ENCODE measurements around the gene LMTK3. TPM values are rescaled to one million over a fixed set of nuclear protein-coding genes. Genes with fewer than 3 reads are reported as not detected.

Gene LMTK3
- total RNA-seq, 1 donor from 2014 or later = 0.02 TPM

DNA sequence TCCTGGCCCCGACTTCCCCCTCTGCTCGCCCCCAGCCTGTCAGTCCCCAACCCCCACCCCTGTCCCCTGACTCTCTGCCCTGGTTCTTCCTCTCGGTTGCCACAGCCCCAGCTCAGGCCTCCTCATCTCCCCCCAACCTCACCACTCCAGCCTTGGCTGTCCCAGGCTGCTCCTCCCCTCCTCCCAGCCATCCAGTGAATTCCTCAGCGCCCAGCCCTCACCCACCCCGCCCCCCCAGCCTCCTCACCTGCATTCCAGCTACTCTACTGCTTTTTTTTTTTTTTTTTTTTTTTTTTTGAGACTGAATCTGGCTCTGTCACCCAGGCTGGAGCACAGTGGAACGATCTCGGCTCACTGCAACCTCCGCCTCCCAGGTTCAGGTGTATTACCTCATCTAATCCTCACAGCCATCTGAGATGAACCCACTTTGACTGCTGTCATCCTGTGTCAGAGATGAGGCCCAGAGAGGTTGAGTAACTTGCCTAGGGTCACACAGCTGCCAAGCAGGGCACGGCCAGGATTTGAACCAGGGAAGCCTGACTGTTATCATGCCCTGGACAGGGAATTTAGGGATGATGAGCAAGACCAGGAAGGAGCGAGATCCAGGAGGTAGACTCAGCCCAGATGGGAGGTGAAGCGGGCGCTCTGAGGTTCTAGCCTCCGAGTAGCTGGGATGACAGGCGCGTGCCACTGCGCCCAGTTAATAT lies 42.9 kb upstream of the LMTK3 start:
- peaks cover 16% of the 10 kb centered on the region for H3K4me1 ChIP-seq
- Mint-ChIP-seq H3K4me1 (peaks cover 25% of the 10 kb centered on the region), H3K9me3 (no peaks in the 10 kb centered on the region), H3K27me3 (ENCODE audit: insufficient read depth, low read depth) (peaks cover 9% of the 10 kb centered on the region), H3K27ac (peak overlapping the region; percentile 83), H3K36me3 (no peaks in the 10 kb centered on the region), H3K4me3 (peak overlapping the region; percentile 72)
- H3K79me2 ChIP-seq (ENCODE audit: low read depth) = no peaks in the 10 kb centered on the region
- H3K27ac ChIP-seq = no peak overlapping the region
- H3K27me3 ChIP-seq = no peaks in the 10 kb centered on the region
- DNase-seq (ENCODE audit: low spot score) = peak; percentile 70
- peaks cover 18% of the 10 kb centered on the region for H3F3A ChIP-seq (ENCODE audit: low read depth)
- TF ChIP-seq, protein P1, sequence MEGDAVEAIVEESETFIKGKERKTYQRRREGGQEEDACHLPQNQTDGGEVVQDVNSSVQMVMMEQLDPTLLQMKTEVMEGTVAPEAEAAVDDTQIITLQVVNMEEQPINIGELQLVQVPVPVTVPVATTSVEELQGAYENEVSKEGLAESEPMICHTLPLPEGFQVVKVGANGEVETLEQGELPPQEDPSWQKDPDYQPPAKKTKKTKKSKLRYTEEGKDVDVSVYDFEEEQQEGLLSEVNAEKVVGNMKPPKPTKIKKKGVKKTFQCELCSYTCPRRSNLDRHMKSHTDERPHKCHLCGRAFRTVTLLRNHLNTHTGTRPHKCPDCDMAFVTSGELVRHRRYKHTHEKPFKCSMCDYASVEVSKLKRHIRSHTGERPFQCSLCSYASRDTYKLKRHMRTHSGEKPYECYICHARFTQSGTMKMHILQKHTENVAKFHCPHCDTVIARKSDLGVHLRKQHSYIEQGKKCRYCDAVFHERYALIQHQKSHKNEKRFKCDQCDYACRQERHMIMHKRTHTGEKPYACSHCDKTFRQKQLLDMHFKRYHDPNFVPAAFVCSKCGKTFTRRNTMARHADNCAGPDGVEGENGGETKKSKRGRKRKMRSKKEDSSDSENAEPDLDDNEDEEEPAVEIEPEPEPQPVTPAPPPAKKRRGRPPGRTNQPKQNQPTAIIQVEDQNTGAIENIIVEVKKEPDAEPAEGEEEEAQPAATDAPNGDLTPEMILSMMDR (IDR thresholded peaks at IDR 0.05) = no peak
- TF ChIP-seq EZH2phosphoT487 (IDR thresholded peaks at IDR 0.05) (no peak), EZH2 (IDR thresholded peaks at IDR 0.05) (no peak)
- H3K4me2 ChIP-seq = peak overlapping the region; percentile 60
- no peaks in the 10 kb centered on the region for H3K9me3 ChIP-seq (ENCODE audit: low read depth)
- no peak overlapping the region for H3K4me3 ChIP-seq
- peak overlapping the region; percentile 43 for H2AFZ ChIP-seq (replicated peaks)
- H3K9ac ChIP-seq = no peak overlapping the region
- H4K20me1 ChIP-seq (ENCODE audit: low read depth) = no peaks in the 10 kb centered on the region
- H3K36me3 ChIP-seq = no peaks in the 10 kb centered on the region

DNA sequence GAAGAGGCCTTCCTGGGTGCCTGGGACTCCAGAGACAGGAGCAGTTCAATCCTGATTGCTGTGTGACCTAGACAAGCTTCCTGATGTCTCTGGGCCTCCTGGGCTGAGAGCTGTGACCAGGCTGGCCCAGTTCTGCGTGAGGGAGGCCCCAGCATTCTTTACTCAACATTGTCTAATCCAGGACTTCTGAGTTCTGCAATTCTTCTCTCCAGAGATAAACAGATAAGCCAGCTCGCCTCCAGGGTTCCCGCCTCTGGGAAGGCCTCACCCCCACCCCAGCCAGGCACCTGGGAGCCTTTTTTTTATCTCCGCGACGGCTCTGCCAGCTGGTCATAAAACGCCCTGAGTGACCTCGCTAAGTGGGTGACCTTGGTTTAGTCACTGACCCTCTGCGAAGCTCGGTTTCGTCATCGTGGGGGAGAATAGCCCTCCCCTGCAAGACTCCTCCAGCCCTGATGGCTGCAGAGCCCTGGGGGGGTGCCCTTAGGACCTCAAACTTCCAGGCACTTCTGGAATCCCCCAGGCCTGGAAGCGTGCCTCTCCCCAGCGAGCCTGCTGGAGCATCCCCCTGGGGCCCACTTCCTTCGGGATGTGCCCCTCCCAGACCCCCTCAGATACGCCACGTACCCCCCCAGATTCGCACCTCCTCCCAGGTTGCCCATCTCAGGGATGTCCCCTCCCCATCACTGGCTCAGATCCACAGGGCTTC lies 42.2 kb upstream of the LMTK3 start:
- peak overlapping the region; percentile 60 for H3K4me2 ChIP-seq
- no peaks in the 10 kb centered on the region for H4K20me1 ChIP-seq (ENCODE audit: low read depth)
- peaks cover 18% of the 10 kb centered on the region for H3F3A ChIP-seq (ENCODE audit: low read depth)
- Mint-ChIP-seq H3K4me1 (peaks cover 25% of the 10 kb centered on the region), H3K4me3 (no peak overlapping the region), H3K9me3 (no peaks in the 10 kb centered on the region), H3K36me3 (no peaks in the 10 kb centered on the region), H3K27me3 (ENCODE audit: insufficient read depth, low read depth) (peaks cover 9% of the 10 kb centered on the region), H3K27ac (no peak overlapping the region)
- H2AFZ ChIP-seq (replicated peaks) = peak overlapping the region; percentile 43
- no peak overlapping the region for H3K27ac ChIP-seq
- H3K4me3 ChIP-seq = no peak overlapping the region
- H3K36me3 ChIP-seq = no peaks in the 10 kb centered on the region
- H3K9me3 ChIP-seq (ENCODE audit: low read depth) = no peaks in the 10 kb centered on the region
- TF ChIP-seq, protein P1 (IDR thresholded peaks at IDR 0.05) = no peak
- TF ChIP-seq EZH2phosphoT487 (IDR thresholded peaks at IDR 0.05) (no peak), EZH2 (IDR thresholded peaks at IDR 0.05) (no peak)
- no peaks in the 10 kb centered on the region for H3K79me2 ChIP-seq (ENCODE audit: low read depth)
- peak; percentile 48 for DNase-seq (ENCODE audit: low spot score)
- peaks cover 16% of the 10 kb centered on the region for H3K4me1 ChIP-seq
- H3K27me3 ChIP-seq = no peaks in the 10 kb centered on the region
- no peak overlapping the region for H3K9ac ChIP-seq

DNA sequence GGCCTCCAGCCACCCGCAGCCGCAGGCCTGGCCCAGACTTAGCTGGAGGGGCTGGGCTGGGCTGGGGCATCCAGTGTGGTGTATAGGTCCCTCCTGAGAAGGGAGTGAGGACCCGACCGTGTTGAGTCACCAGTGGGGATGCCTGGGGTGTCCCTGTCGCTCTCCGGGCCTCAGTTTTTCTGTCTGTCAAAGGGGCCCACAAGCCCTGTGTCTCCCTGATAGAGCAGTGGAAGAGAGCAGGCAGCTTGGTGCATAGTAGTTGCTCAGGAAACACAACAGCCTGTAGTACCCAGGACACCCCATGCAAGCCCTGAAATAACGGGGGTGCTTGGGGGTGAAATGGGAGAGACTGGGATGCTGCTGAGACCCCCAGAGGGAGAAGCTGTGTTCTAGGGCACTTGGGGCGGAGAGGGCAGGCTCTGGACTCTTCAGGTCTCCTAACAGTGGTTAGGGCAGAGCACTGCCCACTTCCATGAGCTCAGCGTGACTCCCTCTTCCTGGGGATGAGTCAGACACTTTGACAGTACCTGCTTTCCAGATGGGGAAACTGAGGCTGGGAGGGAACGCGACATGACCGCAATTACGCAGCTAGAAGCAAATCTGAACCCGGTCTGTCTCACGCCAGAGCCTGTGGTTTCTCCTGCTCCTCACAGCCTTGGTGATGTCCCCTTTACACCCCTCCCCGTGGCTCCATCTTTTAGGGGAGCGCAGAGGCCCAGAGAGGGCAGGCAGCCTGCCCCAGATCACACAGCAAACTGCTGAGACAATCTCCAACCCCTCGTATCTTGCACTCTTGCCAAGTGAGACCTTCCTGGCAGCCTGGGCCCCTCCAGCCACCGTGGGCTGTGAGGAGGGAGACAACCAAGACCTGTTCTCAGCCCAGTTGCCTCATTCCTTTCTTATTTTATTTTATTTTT lies 41.0 kb upstream of the LMTK3 start:
- no peak for DNase-seq (ENCODE audit: low spot score)
- H3K9me3 ChIP-seq (ENCODE audit: low read depth) = no peaks in the 10 kb centered on the region
- no peaks in the 10 kb centered on the region for H3K36me3 ChIP-seq
- Mint-ChIP-seq H3K27me3 (ENCODE audit: insufficient read depth, low read depth) (peaks cover 9% of the 10 kb centered on the region), H3K9me3 (no peaks in the 10 kb centered on the region), H3K36me3 (no peaks in the 10 kb centered on the region), H3K4me3 (no peak overlapping the region), H3K27ac (no peak overlapping the region), H3K4me1 (peaks cover 23% of the 10 kb centered on the region)
- no peaks in the 10 kb centered on the region for H3K27me3 ChIP-seq
- H3K4me3 ChIP-seq = no peak overlapping the region
- no peak overlapping the region for H3K9ac ChIP-seq
- TF ChIP-seq EZH2phosphoT487 (IDR thresholded peaks at IDR 0.05) = no peak
- no peak for TF ChIP-seq EZH2 (IDR thresholded peaks at IDR 0.05)
- TF ChIP-seq, protein P1 (IDR thresholded peaks at IDR 0.05) = no peak
- H3K4me2 ChIP-seq = no peak overlapping the region
- H3K27ac ChIP-seq = no peak overlapping the region
- peaks cover 16% of the 10 kb centered on the region for H3K4me1 ChIP-seq
- H3F3A ChIP-seq (ENCODE audit: low read depth) = peaks cover 18% of the 10 kb centered on the region
- H3K79me2 ChIP-seq (ENCODE audit: low read depth) = no peaks in the 10 kb centered on the region
- no peaks in the 10 kb centered on the region for H4K20me1 ChIP-seq (ENCODE audit: low read depth)
- no peak overlapping the region for H2AFZ ChIP-seq (replicated peaks)

All from neural progenitor cell (in vitro differentiated cells).